OCI-LY3 (cell line): ENCODE data around the gene SLC34A1.

Source experiments
- EZH2phosphoT487 ChIP-seq: fragments of 200-600 bp; shearing (Covaris generic); IDR thresholded peaks from 2 replicates; pipeline ENCODE4 v1.6.1; 2018; ENCODE audit warnings: antibody characterized with exemption, mixed run types, low read depth
- TF ChIP-seq, protein P1 (sequence below): fragments of 200-600, 300-600 bp; sonication (generic); IDR thresholded peaks from 2 replicates; pipeline ENCODE4 v1.5.1; 2014; ENCODE audit warnings: antibody characterized with exemption, low read length, low read depth

GRCh38 chr5:177378884-177379883 is 5.0 kb upstream of the SLC34A1 start:
- TF ChIP-seq, protein P1, sequence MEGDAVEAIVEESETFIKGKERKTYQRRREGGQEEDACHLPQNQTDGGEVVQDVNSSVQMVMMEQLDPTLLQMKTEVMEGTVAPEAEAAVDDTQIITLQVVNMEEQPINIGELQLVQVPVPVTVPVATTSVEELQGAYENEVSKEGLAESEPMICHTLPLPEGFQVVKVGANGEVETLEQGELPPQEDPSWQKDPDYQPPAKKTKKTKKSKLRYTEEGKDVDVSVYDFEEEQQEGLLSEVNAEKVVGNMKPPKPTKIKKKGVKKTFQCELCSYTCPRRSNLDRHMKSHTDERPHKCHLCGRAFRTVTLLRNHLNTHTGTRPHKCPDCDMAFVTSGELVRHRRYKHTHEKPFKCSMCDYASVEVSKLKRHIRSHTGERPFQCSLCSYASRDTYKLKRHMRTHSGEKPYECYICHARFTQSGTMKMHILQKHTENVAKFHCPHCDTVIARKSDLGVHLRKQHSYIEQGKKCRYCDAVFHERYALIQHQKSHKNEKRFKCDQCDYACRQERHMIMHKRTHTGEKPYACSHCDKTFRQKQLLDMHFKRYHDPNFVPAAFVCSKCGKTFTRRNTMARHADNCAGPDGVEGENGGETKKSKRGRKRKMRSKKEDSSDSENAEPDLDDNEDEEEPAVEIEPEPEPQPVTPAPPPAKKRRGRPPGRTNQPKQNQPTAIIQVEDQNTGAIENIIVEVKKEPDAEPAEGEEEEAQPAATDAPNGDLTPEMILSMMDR = no peak
- no peak for TF ChIP-seq EZH2phosphoT487
